Measurements from ENCODE around the gene ITIH5.

The ITIH5 gene

GRCh38 chr10:7590271-7590670, 76.5 kb downstream of the ITIH5 start:
- in situ Hi-C loops (cut with HindIII; ENCODE audit: low sequenced_read_pairs) = no loop called here

- in situ Hi-C loops (cut with HindIII; ENCODE audit: low sequenced_read_pairs) = no loop called here
Observed at GRCh38 chr10:7589748-7590147, 77.0 kb downstream of the ITIH5 start.

GRCh38 chr10:7587865-7588188, 78.9 kb downstream of the ITIH5 start:
- in situ Hi-C loops (cut with HindIII; ENCODE audit: low sequenced_read_pairs) = no loop called here

- in situ Hi-C loops (cut with HindIII; ENCODE audit: low sequenced_read_pairs) = no loop called here
Observed at GRCh38 chr10:7587168-7587864, 79.5 kb downstream of the ITIH5 start.

GRCh38 chr10:7585228-7585627, 81.5 kb downstream of the ITIH5 start:
- in situ Hi-C loops (cut with HindIII; ENCODE audit: low sequenced_read_pairs) = no loop called here

- in situ Hi-C loops (cut with HindIII; ENCODE audit: low sequenced_read_pairs) = no loop called here
Observed at GRCh38 chr10:7583626-7584025, 83.1 kb downstream of the ITIH5 start.

- in situ Hi-C loops (cut with HindIII; ENCODE audit: low sequenced_read_pairs) = no loop called here
Observed at GRCh38 chr10:7580520-7580919, 86.2 kb downstream of the ITIH5 start.

- in situ Hi-C loops (cut with HindIII; ENCODE audit: low sequenced_read_pairs) = no loop called here
Observed at GRCh38 chr10:7579681-7580080, 87.1 kb downstream of the ITIH5 start.

GRCh38 chr10:7577579-7577978, 89.2 kb downstream of the ITIH5 start:
- in situ Hi-C loops (cut with HindIII; ENCODE audit: low sequenced_read_pairs) = no loop called here

- in situ Hi-C loops (cut with HindIII; ENCODE audit: low sequenced_read_pairs) = no loop called here
Observed at GRCh38 chr10:7577176-7577575, 89.6 kb downstream of the ITIH5 start.

GRCh38 chr10:7576340-7576739, 90.4 kb downstream of the ITIH5 start:
- in situ Hi-C loops (cut with HindIII; ENCODE audit: low sequenced_read_pairs) = no loop called here

- in situ Hi-C loops (cut with HindIII; ENCODE audit: low sequenced_read_pairs) = no loop called here
Observed at GRCh38 chr10:7572391-7572790, 94.4 kb downstream of the ITIH5 start.

- in situ Hi-C loops (cut with HindIII; ENCODE audit: low sequenced_read_pairs) = no loop called here
Observed at GRCh38 chr10:7571981-7572380, 94.8 kb downstream of the ITIH5 start.

- in situ Hi-C loops (cut with HindIII; ENCODE audit: low sequenced_read_pairs) = no loop called here
Observed at GRCh38 chr10:7567911-7568620, 98.7 kb downstream of the ITIH5 start.

- in situ Hi-C loops (cut with HindIII; ENCODE audit: low sequenced_read_pairs) = no loop called here
Observed at GRCh38 chr10:7566891-7567290, 99.9 kb downstream of the ITIH5 start.

- in situ Hi-C loops (cut with HindIII; ENCODE audit: low sequenced_read_pairs) = no loop called here
Observed at GRCh38 chr10:7565871-7566270, 100.9 kb downstream of the ITIH5 start.

- in situ Hi-C loops (cut with HindIII; ENCODE audit: low sequenced_read_pairs) = no loop called here
Observed at GRCh38 chr10:7563770-7564169, 103.0 kb downstream of the ITIH5 start.

GRCh38 chr10:7563368-7563767, 103.4 kb downstream of the ITIH5 start:
- in situ Hi-C loops (cut with HindIII; ENCODE audit: low sequenced_read_pairs) = no loop called here

GRCh38 chr10:7561985-7562384, 104.8 kb downstream of the ITIH5 start:
- in situ Hi-C loops (cut with HindIII; ENCODE audit: low sequenced_read_pairs) = no loop called here

- in situ Hi-C loops (cut with HindIII; ENCODE audit: low sequenced_read_pairs) = no loop called here
Observed at GRCh38 chr10:7561216-7561893, 105.4 kb downstream of the ITIH5 start.

- in situ Hi-C loops (cut with HindIII; ENCODE audit: low sequenced_read_pairs) = no loop called here
Observed at GRCh38 chr10:7560519-7560918, 106.2 kb downstream of the ITIH5 start.

- in situ Hi-C loops (cut with HindIII; ENCODE audit: low sequenced_read_pairs) = no loop called here
Observed at GRCh38 chr10:7559386-7559785, 107.4 kb downstream of the ITIH5 start.
